ENCODE measurements around the gene CLN3.

DNA sequence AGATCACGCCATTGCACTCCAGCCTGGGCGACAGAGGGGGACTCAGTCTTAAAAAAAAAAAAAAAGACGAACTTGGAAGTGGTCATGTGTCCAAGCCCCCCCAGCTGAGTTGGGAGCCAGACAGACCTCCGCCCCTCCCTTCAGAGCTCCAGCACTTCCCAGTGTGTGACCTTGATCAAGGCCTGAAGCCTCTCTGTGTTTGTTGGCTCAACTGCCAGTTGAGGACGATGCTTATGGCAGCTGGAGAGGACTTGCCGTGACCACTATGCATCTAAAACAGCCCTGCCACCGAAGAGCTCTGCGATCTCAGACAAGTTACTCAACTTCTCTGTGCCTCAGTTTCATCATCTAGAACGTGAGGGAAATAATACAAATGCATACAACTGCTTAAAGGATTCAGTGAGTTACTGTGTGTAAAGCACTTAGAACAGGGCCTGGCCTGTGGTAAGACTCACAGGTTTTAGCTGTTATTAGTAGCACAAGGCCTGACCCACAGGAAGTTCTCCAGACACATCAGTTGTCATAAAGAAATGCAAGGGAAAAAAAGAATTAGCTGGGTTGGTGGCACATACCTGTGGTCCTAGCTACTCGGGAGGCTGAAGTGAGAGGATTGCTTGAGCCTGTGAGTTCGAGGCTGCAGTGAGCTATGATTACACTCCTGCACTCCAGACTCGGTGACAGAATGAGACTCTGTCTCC, 21.8 kb upstream of the CLN3 start:
- no peak for TF ChIP-seq POLR2A (IDR thresholded peaks at IDR 0.05)
- TF ChIP-seq, protein P1, sequence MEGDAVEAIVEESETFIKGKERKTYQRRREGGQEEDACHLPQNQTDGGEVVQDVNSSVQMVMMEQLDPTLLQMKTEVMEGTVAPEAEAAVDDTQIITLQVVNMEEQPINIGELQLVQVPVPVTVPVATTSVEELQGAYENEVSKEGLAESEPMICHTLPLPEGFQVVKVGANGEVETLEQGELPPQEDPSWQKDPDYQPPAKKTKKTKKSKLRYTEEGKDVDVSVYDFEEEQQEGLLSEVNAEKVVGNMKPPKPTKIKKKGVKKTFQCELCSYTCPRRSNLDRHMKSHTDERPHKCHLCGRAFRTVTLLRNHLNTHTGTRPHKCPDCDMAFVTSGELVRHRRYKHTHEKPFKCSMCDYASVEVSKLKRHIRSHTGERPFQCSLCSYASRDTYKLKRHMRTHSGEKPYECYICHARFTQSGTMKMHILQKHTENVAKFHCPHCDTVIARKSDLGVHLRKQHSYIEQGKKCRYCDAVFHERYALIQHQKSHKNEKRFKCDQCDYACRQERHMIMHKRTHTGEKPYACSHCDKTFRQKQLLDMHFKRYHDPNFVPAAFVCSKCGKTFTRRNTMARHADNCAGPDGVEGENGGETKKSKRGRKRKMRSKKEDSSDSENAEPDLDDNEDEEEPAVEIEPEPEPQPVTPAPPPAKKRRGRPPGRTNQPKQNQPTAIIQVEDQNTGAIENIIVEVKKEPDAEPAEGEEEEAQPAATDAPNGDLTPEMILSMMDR (IDR thresholded peaks at IDR 0.05), result no peak
- TF ChIP-seq EP300 (IDR thresholded peaks at IDR 0.05; ENCODE audit: low read depth), result no peak
- no peak for TF ChIP-seq POLR2AphosphoS5 (IDR thresholded peaks at IDR 0.05)
